H1 (cell line): ENCODE data around the gene RNF26. TPM values are rescaled to one million over a fixed set of nuclear protein-coding genes. Genes with fewer than 3 reads are reported as not detected.

Experiments
- CTCF ChIA-PET: fragments of 300-600 bp; sonication (Branson Sonifier 250); formaldehyde crosslinking; loops from one replicate; lab custom pipeline; 2021; ENCODE audit not compliant: partially characterized antibody; lab: Charles Lee
- POLR2A ChIA-PET: fragments of 300-600 bp; sonication (Branson Sonifier 250); formaldehyde crosslinking; loops from one replicate; lab custom pipeline; 2021; ENCODE audit warnings: inconsistent platforms; ENCODE audit not compliant: partially characterized antibody; lab: Charles Lee
- DNase-seq, 2 experiments: peaks; one replicate each; pipeline versions ENCODE4 v3.0.0 to v3.0.0-alpha.2; 2010 to 2022; ENCODE audit warnings: low spot score in 2 of 2, low read depth in 1 of 2, mixed read lengths in 1 of 2
- FAIRE-seq: peaks from 2 replicates; lab custom pipeline; 2011; peaks lifted over from hg19 to GRCh38; lab: Jason Lieb, UNC
- H2AFZ ChIP-seq: 2 replicates; pipeline ENCODE4 v1.8.1; 2012; ENCODE audit warnings: low read length, inconsistent platforms
- H2AK5ac ChIP-seq: 2 replicates; pipeline ENCODE4 v1.6.1; 2013; ENCODE audit warnings: low read depth, low read length
- H2BK120ac ChIP-seq: replicated peaks from 2 replicates; pipeline ENCODE3; 2013; ENCODE audit warnings: low read depth, low read length, inconsistent platforms
- H2BK12ac ChIP-seq: 2 replicates; pipeline ENCODE4 v1.6.1; 2013; ENCODE audit warnings: low read depth, low read length
- H2BK15ac ChIP-seq: 2 replicates; pipeline ENCODE4 v1.6.1; 2013; ENCODE audit warnings: low read length
- H2BK20ac ChIP-seq: 2 replicates; pipeline ENCODE4 v1.6.1; 2013; ENCODE audit warnings: low read length
- H2BK5ac ChIP-seq: 2 replicates; pipeline ENCODE4 v1.6.1; 2013; ENCODE audit warnings: low read depth, low read length
- H3K14ac ChIP-seq: 2 replicates; pipeline ENCODE4 v1.6.1; 2013; ENCODE audit warnings: inconsistent platforms; ENCODE audit not compliant: insufficient read length
- H3K18ac ChIP-seq: 2 replicates; pipeline ENCODE4 v1.6.1; 2013; ENCODE audit warnings: low read length; ENCODE audit errors: extremely low read depth
- H3K23ac ChIP-seq: 2 replicates; pipeline ENCODE4 v1.6.1; 2013; ENCODE audit warnings: inconsistent platforms; ENCODE audit not compliant: insufficient read length
- H3K23me2 ChIP-seq: 2 replicates; pipeline ENCODE4 v1.6.1; 2013; ENCODE audit warnings: low read depth, low read length
- H3K27ac ChIP-seq: 2 replicates; pipeline ENCODE4 v1.6.1; 2011; ENCODE audit warnings: low read depth, low read length, inconsistent platforms
- H3K27me3 ChIP-seq, 4 experiments: replicated peaks in 1 of 4; 1 replicate in 1 of 4; 2 replicates in 3 of 4; pipeline versions ENCODE4 v1.6.1 to v1.8.1; 2011 to 2013; ENCODE audit warnings: low read length in 3 of 4, mild to moderate bottlenecking in 3 of 4, inconsistent platforms in 2 of 4, mixed read lengths in 2 of 4, moderate library complexity in 1 of 4; ENCODE audit not compliant: control insufficient read depth in 3 of 4, insufficient read depth in 3 of 4; ENCODE audit errors: extremely low read depth in 1 of 4
- H3K36me3 ChIP-seq, 4 experiments: 2 replicates each; pipeline versions ENCODE4 v1.6.1 to v1.8.1; 2011 to 2013; ENCODE audit warnings: mild to moderate bottlenecking in 4 of 4, low read length in 3 of 4, moderate library complexity in 2 of 4, control low read depth in 1 of 4, inconsistent platforms in 1 of 4; ENCODE audit not compliant: insufficient read depth in 4 of 4, control insufficient read depth in 2 of 4
- H3K4ac ChIP-seq: replicated peaks from 2 replicates; pipeline ENCODE3; 2013; ENCODE audit warnings: low read length, low read depth, mixed read lengths, inconsistent platforms; ENCODE audit not compliant: insufficient read length
- H3K4me1 ChIP-seq, 4 experiments: replicated peaks in 1 of 4; 1 replicate in 1 of 4; 2 replicates in 3 of 4; pipeline versions ENCODE4 v1.6.1 to v1.8.1; 2011 to 2013; ENCODE audit warnings: low read length in 3 of 4, inconsistent platforms in 2 of 4, mixed read lengths in 1 of 4; ENCODE audit not compliant: insufficient read depth in 4 of 4, control insufficient read depth in 3 of 4
- H3K4me2 ChIP-seq, 2 experiments: 2 replicates each; pipeline versions ENCODE4 v1.6.1 to v1.8.1; 2011 to 2013; ENCODE audit warnings: low read depth in 2 of 2, low read length in 2 of 2, control low read depth in 1 of 2, inconsistent platforms in 1 of 2, mild to moderate bottlenecking in 1 of 2; ENCODE audit not compliant: insufficient read depth in 1 of 2
- H3K4me3 ChIP-seq, 4 experiments: fragments of 200-600, 300-600 bp in 1 of 4; sonication (generic), shearing (Covaris generic), sonication (Bioruptor Twin) in 1 of 4; 2 replicates each; pipeline versions ENCODE4 v1.5.1 to v1.8.1; 2011 to 2016; ENCODE audit warnings: low read length in 4 of 4, low read depth in 3 of 4, control low read depth in 2 of 4, inconsistent platforms in 2 of 4, mild to moderate bottlenecking in 2 of 4, mixed read lengths in 1 of 4, moderate library complexity in 1 of 4; ENCODE audit not compliant: insufficient read depth in 2 of 4; ENCODE audit errors: extremely low read depth in 1 of 4
- H3K56ac ChIP-seq: replicated peaks from 2 replicates; pipeline ENCODE3; 2013; ENCODE audit warnings: low read depth, mild to moderate bottlenecking, mixed read lengths, low read length, inconsistent platforms; ENCODE audit not compliant: insufficient read length
- H3K79me1 ChIP-seq: 2 replicates; pipeline ENCODE4 v1.6.1; 2013; ENCODE audit warnings: low read depth, low read length, control low read depth
- H3K79me2 ChIP-seq, 2 experiments: 2 replicates each; pipeline versions ENCODE4 v1.6.1 to v1.8.1; 2012 to 2013; ENCODE audit warnings: low read length in 2 of 2, mild to moderate bottlenecking in 2 of 2, inconsistent platforms in 1 of 2; ENCODE audit not compliant: insufficient read depth in 2 of 2, control insufficient read depth in 1 of 2
- H3K9ac ChIP-seq, 4 experiments: replicated peaks in 1 of 4; 1 replicate in 1 of 4; 2 replicates in 3 of 4; pipeline versions ENCODE4 v1.6.1 to v1.8.1; 2011 to 2013; ENCODE audit warnings: low read depth in 3 of 4, low read length in 3 of 4, control low read depth in 2 of 4, mild to moderate bottlenecking in 2 of 4, moderate library complexity in 2 of 4, inconsistent platforms in 1 of 4; ENCODE audit errors: extremely low read depth in 1 of 4
- H3K9me3 ChIP-seq, 2 experiments: 2 replicates each; pipeline versions ENCODE4 v1.6.1 to v1.8.1; 2012 to 2013; ENCODE audit warnings: mild to moderate bottlenecking in 2 of 2, moderate library complexity in 2 of 2, control low read depth in 1 of 2, inconsistent platforms in 1 of 2, low read depth in 1 of 2, low read length in 1 of 2, mixed read lengths in 1 of 2; ENCODE audit not compliant: insufficient read depth in 2 of 2
- H4K20me1 ChIP-seq, 2 experiments: replicated peaks in 1 of 2; 2 replicates each; pipeline versions ENCODE3 to v1.8.1; 2011 to 2013; ENCODE audit warnings: inconsistent platforms in 2 of 2, low read length in 2 of 2, mild to moderate bottlenecking in 1 of 2; ENCODE audit not compliant: insufficient read depth in 2 of 2, control insufficient read depth in 1 of 2
- H4K5ac ChIP-seq: 2 replicates; pipeline ENCODE4 v1.6.1; 2013; ENCODE audit warnings: low read length, low read depth, mixed read lengths, inconsistent platforms; ENCODE audit not compliant: insufficient read length
- H4K8ac ChIP-seq: 2 replicates; pipeline ENCODE4 v1.8.0; 2013; ENCODE audit warnings: mild to moderate bottlenecking, moderate library complexity, low read length, inconsistent platforms; ENCODE audit not compliant: insufficient read depth; ENCODE audit errors: extremely low read depth
- H4K91ac ChIP-seq: replicated peaks from 2 replicates; pipeline ENCODE3; 2013; ENCODE audit warnings: low read length, mixed read lengths, inconsistent platforms; ENCODE audit not compliant: insufficient read length
- HDAC2 ChIP-seq, 2 experiments: fragments of 300-600 bp in 1 of 2; sonication (generic) in 1 of 2; IDR thresholded peaks; 2 replicates each; pipeline ENCODE4 v1.6.1; 2011 to 2012; ENCODE audit warnings: low read depth in 2 of 2, low read length in 2 of 2, mild to moderate bottlenecking in 2 of 2, moderate library complexity in 2 of 2, borderline replicate concordance in 1 of 2, inconsistent platforms in 1 of 2
- PHF8 ChIP-seq: fragments of 200-600 bp; sonication (generic); conservative IDR thresholded peaks from 2 replicates; pipeline ENCODE4 v1.7.1; 2012; ENCODE audit warnings: low read depth, mild to moderate bottlenecking, inconsistent platforms, low read length, moderate library complexity
- SRF ChIP-seq: IDR thresholded peaks from 2 replicates; pipeline ENCODE4 v1.6.1; 2011; ENCODE audit warnings: mild to moderate bottlenecking, low read depth, low read length, moderate library complexity
- YY1 ChIP-seq: IDR thresholded peaks from 2 replicates; pipeline ENCODE4 v1.6.1; 2011; ENCODE audit warnings: low read depth, mild to moderate bottlenecking, low read length
- whole genome bisulfite sequencing, 2 experiments: shearing (Covaris generic) in 1 of 2; methylation state at CpG; one replicate each; pipeline versions ENCODE4 v1.1.6 to v1.1.7; 2013 to 2015; ENCODE audit warnings: low lambda C conversion rate in 2 of 2, mixed read lengths in 2 of 2, inconsistent platforms in 1 of 2, low coverage in 1 of 2, missing lambda C conversion rate in 1 of 2; ENCODE audit not compliant: insufficient replicate concordance in 2 of 2, insufficient coverage in 1 of 2, insufficient read length in 1 of 2; ENCODE audit errors: extremely low coverage in 1 of 2, missing lambda C conversion rate in 1 of 2; 5-methylcytosine and 5-hydroxymethylcytosine counted together
- polyA plus RNA-seq, 7 experiments: library from polyadenylated mRNA; depleted of rRNA in 3 of 7; stranded (reverse) in 5 of 7; unstranded in 2 of 7; fragments of >200 nt in 5 of 7; fragments of 200-250 nt in 2 of 7; gene quantifications; 1 replicate in 5 of 7; 2 replicates in 1 of 7; 4 replicates in 1 of 7; pipeline versions ENCODE4 v1.2.1 to v1.2.3, GENCODE V29; 2011 to 2013; ENCODE audit warnings: missing spikeins in 2 of 7, mixed read lengths in 2 of 7
- total RNA-seq: library from RNA; stranded (reverse); fragmentation: NEBNext Ultra II Directional; extraction: Animal tissue kit (Norgen Biotek cat#: 25700); gene quantifications from 2 replicates; pipeline ENCODE4 v1.2.1, GENCODE V29; 2021

Gene RNF26
- total and polyA plus RNA-seq, 2 of the 8 experiments (the other 6 are each of a cell fraction or from before 2014, with no cell fraction given) = 82.7 to 84.0 TPM

DNA sequence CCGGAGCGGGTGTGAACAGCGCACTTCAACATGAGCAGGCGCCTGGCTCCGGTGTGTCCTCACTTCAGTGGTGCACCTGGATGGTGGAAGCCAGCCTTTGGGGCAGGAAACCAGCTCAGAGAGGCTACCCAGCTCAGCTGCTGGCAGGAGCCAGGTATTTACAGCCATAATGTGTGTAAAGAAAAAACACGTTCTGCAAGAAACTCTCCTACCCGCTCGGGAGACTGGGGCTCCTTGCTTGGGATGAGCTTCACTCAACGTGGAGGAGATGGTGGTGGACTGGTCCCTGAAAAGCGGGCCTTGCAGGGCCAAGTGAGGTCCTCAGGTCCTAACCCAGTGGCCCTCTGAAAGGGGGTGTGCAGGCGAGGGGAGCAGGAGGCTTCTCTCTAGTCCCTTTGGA lies 24.9 kb upstream of the RNF26 start:
- H4K8ac ChIP-seq = no peak overlapping the region; the same call in 1 of the 2 replicates
- H4K5ac ChIP-seq = no peak overlapping the region
- H4K20me1 ChIP-seq = peaks cover 4 to 6% of the 10 kb centered on the region in 2 experiments
- no peak overlapping the region for H3K4me3 ChIP-seq
- no peak overlapping the region for H2AK5ac ChIP-seq
- H2AFZ ChIP-seq = no peak overlapping the region
- FAIRE-seq (no peak), DNase-seq (no peak)
- H2BK5ac ChIP-seq = no peak overlapping the region
- H3K27ac ChIP-seq = no peak overlapping the region
- no peak overlapping the region for H4K91ac ChIP-seq
- H3K18ac ChIP-seq = no peak overlapping the region
- no peaks in the 10 kb centered on the region for H3K9me3 ChIP-seq
- no peaks in the 10 kb centered on the region for H3K79me1 ChIP-seq
- H3K9ac ChIP-seq = no peak overlapping the region
- no peak overlapping the region for H3K4ac ChIP-seq
- H3K36me3 ChIP-seq = peaks cover 0 to 25% (median 3%) of the 10 kb centered on the region in 4 experiments; a peak in 5 of 8 replicates
- H2BK12ac ChIP-seq = no peak overlapping the region
- H3K4me2 ChIP-seq = no peak overlapping the region
- H3K23ac ChIP-seq = no peak overlapping the region
- no peak overlapping the region for H2BK20ac ChIP-seq
- no peak overlapping the region for H2BK120ac ChIP-seq
- peaks cover 0 to 3% (median 1%) of the 10 kb centered on the region in 4 experiments; a peak in 2 of 7 replicates for H3K27me3 ChIP-seq
- H3K56ac ChIP-seq = no peak overlapping the region
- H3K4me1 ChIP-seq = peaks cover 0 to under 1% (median 0%) of the 10 kb centered on the region in 4 experiments; a peak in 1 of 7 replicates
- no peaks in the 10 kb centered on the region for H3K23me2 ChIP-seq
- H3K79me2 ChIP-seq = no peaks in the 10 kb centered on the region
- POLR2A ChIA-PET = interaction anchor here (0.6 to 5.6 kb wide), 5 partner anchors 8 to 213 kb away, joined by 3 to 44 read pairs (median 3); partner anchors contain the start of gene MCAM
- H2BK15ac ChIP-seq = no peak overlapping the region
- 90% methylated on average over 11 of the region's 11 CpGs; no CpG with 5 or more reads in 1 of the 2 experiments for WGBS, 2 experiments
- CTCF ChIA-PET = interaction anchor here (1.4 to 13.8 kb wide), 7 partner anchors 9 to 207 kb away, joined by 3 to 174 read pairs (median 4); no protein-coding TSS in a partner anchor
- no peak overlapping the region for H3K14ac ChIP-seq
- TF ChIP-seq SRF = no peak
- no peak for TF ChIP-seq YY1
- no peak for TF ChIP-seq HDAC2 (IDR thresholded peaks at IDR 0.05; ENCODE audit: borderline replicate concordance in 1 of 2, low read depth in 2 of 2, low read length in 2 of 2)
- no peak for TF ChIP-seq PHF8
